GM21526 (cell line): ENCODE measurements around the gene SDR42E1.

Experiments
- ATAC-seq: cut with Tn5 transposase; IDR thresholded peaks from one replicate; pipeline ENCODE4 v1.9.1; 2021; ENCODE audit warnings: moderate library complexity; ENCODE audit not compliant: unreplicated experiment, low FRiP score

The SDR42E1 gene

GRCh38 chr16:81942007-81942601 lies 69.2 kb downstream of the SDR42E1 start:
- no peak for ATAC-seq

DNA sequence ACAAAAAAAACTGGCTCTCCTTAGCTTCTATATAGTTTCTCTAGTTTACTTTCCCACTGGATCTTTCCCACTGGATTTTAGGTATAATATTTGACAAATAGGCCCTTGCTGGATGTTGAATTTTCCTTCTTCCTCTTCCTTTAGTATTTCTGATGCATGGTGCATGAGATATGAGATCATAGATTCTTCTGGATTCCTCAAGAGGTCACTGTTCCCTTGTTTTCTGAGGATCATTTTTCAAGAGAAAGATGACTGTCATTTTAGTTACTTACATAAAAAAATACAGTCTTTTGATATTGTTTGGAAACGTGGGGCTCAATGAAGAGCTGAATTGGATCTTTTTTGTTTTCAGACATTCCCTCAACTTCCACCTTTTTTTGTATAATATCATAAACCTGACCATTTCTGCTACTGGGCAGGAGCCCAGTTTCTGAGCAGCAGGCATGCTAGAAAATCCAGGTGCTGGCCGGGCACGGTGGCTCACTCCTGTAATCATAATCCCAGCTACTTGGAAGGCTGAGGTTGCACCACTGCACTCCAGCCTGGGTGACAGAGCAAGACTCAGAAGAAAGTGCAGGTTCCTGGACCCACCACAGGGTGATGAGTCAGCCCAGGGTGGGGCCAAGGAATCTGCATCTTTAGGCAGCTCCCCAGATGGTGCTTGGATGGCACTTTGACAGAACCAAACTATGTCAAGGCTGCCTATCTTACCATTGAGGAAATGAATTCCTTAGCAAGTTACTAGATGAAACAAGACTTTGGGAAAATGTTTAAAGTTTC lies 70.3 kb downstream of the SDR42E1 start:
- no peak for ATAC-seq

DNA sequence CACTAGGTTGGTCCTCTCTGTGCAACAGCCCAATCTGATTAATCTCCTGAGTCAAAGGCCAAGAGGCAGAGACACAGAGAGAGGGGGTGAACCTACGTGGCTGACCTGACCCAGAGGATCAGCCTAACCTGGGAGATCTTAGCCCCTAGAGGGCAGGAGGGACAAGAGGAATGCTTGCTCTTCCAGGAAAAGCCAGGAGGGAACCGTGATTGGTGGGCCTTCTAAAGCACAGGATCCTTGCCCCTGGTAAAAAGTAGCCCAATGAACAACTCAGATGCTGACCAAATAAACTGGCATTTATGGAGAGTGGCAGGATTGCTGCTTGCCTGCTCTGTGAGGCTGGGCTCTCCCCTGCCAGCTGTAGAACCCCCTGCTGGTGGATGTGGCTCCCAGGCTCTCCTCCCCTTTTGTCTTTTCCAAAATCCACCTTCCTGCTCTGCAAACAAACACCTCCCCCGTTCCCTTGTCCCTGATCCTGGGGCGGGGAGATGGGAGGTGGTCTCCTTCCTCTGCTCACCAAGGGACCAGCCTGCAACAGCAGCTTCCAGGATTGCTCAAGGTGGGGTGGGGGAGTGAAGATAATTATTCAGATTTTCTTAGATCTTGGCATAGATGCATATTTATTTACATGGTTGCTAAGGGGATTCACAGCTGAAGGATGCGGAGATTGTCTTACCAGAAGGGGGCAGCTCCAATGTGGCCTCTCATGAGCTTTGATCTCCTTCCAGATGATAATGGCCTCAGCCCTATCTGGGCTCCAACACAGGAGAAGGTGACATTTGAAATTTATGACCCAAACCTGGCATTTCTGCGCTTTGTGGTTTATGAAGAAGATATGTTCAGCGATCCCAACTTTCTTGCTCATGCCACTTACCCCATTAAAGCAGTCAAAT lies 71.9 kb downstream of the SDR42E1 start:
- no peak for ATAC-seq
